ENCODE data around the gene DUOX1. TPM values are rescaled to one million over a fixed set of nuclear protein-coding genes. Genes with fewer than 3 reads are reported as not detected.

Gene DUOX1
- total RNA-seq, 1 donor from 2014 or later, result 0.11 TPM

DNA sequence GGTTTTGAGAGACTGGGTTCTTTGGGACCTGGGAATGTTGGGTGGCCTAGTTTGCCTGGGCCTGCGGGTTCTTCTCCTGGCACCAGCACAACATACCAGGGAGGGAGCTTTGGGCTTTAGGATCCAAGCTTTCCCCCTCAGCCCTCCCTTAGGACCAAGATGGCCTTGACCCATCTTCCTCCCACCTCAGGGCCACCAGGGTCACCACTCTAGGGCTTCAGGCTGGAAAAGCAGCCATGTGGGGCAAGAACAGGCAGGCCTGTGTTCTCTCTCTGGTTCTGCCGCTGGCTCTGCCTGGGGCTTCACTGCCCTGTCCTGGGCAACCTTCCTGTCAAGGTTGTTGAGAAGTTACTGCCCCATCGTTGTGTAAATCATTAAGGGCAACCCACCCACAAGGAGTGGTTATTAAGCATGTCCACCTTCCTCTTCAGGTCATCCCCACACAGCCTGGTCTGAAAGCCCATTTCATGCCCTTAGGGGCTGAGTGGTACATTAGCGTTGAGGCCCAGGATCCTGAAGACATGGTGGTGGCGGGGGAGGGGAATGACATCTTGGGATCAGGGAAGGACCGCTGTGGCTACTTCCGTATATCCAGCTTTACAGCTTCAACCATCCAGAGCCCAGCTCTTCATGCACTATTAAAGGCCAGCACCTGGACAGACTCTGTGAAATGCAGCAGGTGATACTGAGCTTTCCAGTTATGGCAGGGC, 652 bp downstream of the DUOX1 start:
- intact Hi-C loops (cut with micrococcal nuclease), result no loop called here
- POLR2A ChIA-PET, result interaction anchor here (0.5 to 0.6 kb wide), 2 partner anchors 148 to 506 kb away, joined by 3 to 4 read pairs; no protein-coding TSS in a partner anchor
- Mint-ChIP-seq H3K9me3 (no peaks in the 10 kb centered on the region), H3K27me3 (peaks cover 69% of the 10 kb centered on the region), H3K4me1 (peaks cover 12% of the 10 kb centered on the region), H3K4me3 (peak overlapping the region; percentile 16), H3K27ac (no peak overlapping the region), H3K36me3 (ENCODE audit: low read depth) (no peaks in the 10 kb centered on the region)
- ATAC-seq (ENCODE audit: low read depth) (no peak), DNase-seq (no peak)
- CTCF ChIA-PET, result interaction anchor here (0.5 to 1.4 kb wide), 3 partner anchors 12 to 153 kb away, joined by 3 to 8 read pairs (median 3); no protein-coding TSS in a partner anchor
- TF ChIP-seq, protein P1, sequence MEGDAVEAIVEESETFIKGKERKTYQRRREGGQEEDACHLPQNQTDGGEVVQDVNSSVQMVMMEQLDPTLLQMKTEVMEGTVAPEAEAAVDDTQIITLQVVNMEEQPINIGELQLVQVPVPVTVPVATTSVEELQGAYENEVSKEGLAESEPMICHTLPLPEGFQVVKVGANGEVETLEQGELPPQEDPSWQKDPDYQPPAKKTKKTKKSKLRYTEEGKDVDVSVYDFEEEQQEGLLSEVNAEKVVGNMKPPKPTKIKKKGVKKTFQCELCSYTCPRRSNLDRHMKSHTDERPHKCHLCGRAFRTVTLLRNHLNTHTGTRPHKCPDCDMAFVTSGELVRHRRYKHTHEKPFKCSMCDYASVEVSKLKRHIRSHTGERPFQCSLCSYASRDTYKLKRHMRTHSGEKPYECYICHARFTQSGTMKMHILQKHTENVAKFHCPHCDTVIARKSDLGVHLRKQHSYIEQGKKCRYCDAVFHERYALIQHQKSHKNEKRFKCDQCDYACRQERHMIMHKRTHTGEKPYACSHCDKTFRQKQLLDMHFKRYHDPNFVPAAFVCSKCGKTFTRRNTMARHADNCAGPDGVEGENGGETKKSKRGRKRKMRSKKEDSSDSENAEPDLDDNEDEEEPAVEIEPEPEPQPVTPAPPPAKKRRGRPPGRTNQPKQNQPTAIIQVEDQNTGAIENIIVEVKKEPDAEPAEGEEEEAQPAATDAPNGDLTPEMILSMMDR (IDR thresholded peaks at IDR 0.05), result no peak

DNA sequence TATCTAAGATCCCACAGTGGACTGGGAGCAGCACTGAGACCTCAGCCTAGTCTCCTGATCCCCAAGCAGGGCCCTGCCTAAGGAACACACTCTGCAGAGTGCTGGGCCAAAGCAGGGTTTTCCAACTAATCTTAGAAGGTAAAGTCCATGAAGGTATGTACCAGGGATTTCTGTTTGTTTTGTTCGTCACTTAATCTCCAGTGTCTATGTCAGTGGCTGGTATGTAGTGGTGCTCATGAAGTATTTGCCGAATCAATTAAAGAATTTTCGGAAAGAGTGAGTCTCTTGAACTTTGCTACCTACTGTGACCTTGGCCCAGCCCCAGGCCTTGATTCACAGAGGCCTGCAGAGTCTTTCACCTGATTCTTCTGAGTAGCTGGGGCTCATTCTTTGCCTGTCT, 1.7 kb downstream of the DUOX1 start:
- Mint-ChIP-seq H3K4me1 (peaks cover 18% of the 10 kb centered on the region), H3K27ac (no peak overlapping the region), H3K9me3 (no peaks in the 10 kb centered on the region), H3K27me3 (peaks cover 64% of the 10 kb centered on the region), H3K36me3 (ENCODE audit: low read depth) (no peaks in the 10 kb centered on the region), H3K4me3 (no peak overlapping the region)
- CTCF ChIA-PET, result interaction anchor here (1.3 kb wide), 1 partner anchor 13 kb away, joined by 4 read pairs; no protein-coding TSS in a partner anchor
- ATAC-seq (ENCODE audit: low read depth), result no peak
- POLR2A ChIA-PET, result no interaction called here
- intact Hi-C loops (cut with micrococcal nuclease), result no loop called here
- DNase-seq, result no peak
- TF ChIP-seq, protein P1 (IDR thresholded peaks at IDR 0.05), result no peak

DNA sequence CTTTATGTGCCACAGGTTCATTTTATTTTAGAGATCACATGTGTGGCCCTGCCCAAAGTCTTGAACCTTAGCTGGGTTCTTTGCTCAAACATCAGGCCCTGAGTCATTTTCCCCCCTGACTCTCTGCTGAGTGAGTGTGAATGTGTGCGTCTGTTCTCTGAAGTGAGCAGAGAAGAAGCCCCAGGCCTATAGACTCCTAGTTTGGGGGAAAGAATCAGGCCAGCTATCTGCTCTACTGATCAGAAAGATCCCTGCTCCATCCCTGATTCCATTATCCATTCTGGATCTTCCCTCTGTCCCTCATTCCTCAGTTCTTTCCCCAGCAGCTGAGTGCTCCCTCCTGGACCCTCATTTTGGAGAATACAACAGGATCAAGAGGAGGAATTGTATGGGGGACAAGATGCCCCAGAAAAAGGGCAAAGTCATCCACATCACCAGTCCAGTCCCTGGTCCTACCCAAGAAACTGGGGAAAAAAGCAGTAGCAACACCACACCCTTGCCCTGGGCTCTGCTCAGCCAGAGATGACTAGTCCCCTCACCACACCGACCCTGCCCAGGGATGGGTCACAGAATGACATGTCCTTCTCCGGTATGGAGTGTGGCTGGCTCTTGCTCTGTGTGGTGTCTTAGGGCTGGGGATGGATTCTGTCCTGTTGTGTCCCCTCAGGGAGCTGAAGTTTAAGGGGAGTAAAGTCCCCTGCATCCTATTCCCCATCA, 3.2 kb downstream of the DUOX1 start:
- POLR2A ChIA-PET, result no interaction called here
- DNase-seq (no peak), ATAC-seq (ENCODE audit: low read depth) (no peak)
- Mint-ChIP-seq H3K27ac (no peak overlapping the region), H3K36me3 (ENCODE audit: low read depth) (no peaks in the 10 kb centered on the region), H3K27me3 (peaks cover 61% of the 10 kb centered on the region), H3K4me1 (peaks cover 18% of the 10 kb centered on the region), H3K9me3 (no peaks in the 10 kb centered on the region), H3K4me3 (no peak overlapping the region)
- TF ChIP-seq, protein P1 (IDR thresholded peaks at IDR 0.05), result no peak
- intact Hi-C loops (cut with micrococcal nuclease), result no loop called here
- CTCF ChIA-PET, result interaction anchor here (1.1 kb wide), 1 partner anchor 9 kb away, joined by 3 read pairs; no protein-coding TSS in a partner anchor

DNA sequence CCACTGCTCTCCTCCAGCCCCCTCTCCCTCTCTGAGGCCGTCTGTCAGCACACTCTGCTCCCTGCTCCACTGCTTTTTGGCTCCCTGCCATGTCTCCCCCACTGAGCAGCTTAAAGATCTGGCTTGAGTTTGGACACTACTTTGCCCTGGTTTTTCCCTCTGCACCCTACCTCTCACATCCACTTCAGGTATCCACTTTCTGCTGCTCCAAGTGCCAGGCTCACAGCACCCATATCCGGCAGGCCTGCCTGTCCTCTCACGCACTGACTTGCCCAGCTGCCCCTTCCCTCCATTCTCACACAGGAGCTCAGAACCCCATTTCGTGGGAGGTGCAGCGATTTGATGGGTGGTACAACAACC, 3.7 kb downstream of the DUOX1 start:
- ChIA-PET POLR2A (no interaction called here), CTCF (no interaction called here)
- Mint-ChIP-seq H3K4me1 (peaks cover 16% of the 10 kb centered on the region), H3K36me3 (ENCODE audit: low read depth) (no peaks in the 10 kb centered on the region), H3K27ac (no peak overlapping the region), H3K4me3 (no peak overlapping the region), H3K27me3 (peaks cover 56% of the 10 kb centered on the region), H3K9me3 (no peaks in the 10 kb centered on the region)
- intact Hi-C loops (cut with micrococcal nuclease), result no loop called here
- DNase-seq (no peak), ATAC-seq (ENCODE audit: low read depth) (no peak)
- TF ChIP-seq, protein P1 (IDR thresholded peaks at IDR 0.05), result no peak

DNA sequence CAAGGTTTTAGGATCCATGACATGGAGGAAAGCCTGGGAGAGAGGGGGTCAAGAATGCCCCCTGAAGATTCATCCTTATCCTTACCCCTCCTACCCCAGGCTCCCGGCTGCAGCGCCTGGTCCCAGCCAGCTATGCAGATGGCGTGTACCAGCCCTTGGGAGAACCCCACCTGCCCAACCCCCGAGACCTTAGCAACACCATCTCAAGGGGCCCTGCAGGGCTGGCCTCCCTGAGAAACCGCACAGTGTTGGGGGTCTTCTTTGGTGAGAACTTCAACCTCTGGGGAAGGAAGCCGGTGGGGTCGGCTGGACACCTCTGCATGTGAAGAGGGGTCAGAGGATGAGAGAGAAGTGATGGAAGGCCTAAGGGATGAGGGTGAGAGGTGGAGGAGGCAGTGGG, 4.3 kb downstream of the DUOX1 start:
- ATAC-seq (ENCODE audit: low read depth) (no peak), DNase-seq (no peak)
- ChIA-PET CTCF (interaction anchor here (1.1 kb wide), 1 partner anchor 13 kb away, joined by 3 read pairs; no protein-coding TSS in a partner anchor), POLR2A (no interaction called here)
- Mint-ChIP-seq H3K27me3 (peaks cover 52% of the 10 kb centered on the region), H3K36me3 (ENCODE audit: low read depth) (no peaks in the 10 kb centered on the region), H3K27ac (no peak overlapping the region), H3K4me3 (no peak overlapping the region), H3K4me1 (peaks cover 12% of the 10 kb centered on the region), H3K9me3 (no peaks in the 10 kb centered on the region)
- TF ChIP-seq, protein P1 (IDR thresholded peaks at IDR 0.05), result no peak
- intact Hi-C loops (cut with micrococcal nuclease), result no loop called here
